Measurements from ENCODE around the gene PDSS1.

- no peak for TF ChIP-seq CTCF (IDR thresholded peaks at IDR 0.05)
- no peak for TF ChIP-seq POLR2A (IDR thresholded peaks at IDR 0.05)
- no peak for TF ChIP-seq EP300 (IDR thresholded peaks at IDR 0.05)
Observed at GRCh38 chr10:26717476-26717875, 20.0 kb downstream of the PDSS1 start.

All from tibial nerve (tissue), 4 donors.